Thoracic aorta (tissue), 2 donors: Measurements from ENCODE around the gene RAB34. TPM values are rescaled to one million over a fixed set of nuclear protein-coding genes. Genes with fewer than 3 reads are reported as not detected.

Experiments used
- ATAC-seq: fragments of 150-250 bp; one replicate; pipeline ENCODE4 v1.8.0; 2017; ENCODE audit warnings: low read depth; ENCODE audit not compliant: insufficient number of reproducible peaks, low FRiP score
- DNase-seq: peaks from one replicate; pipeline ENCODE4 v3.0.0-alpha.2; 2020; ENCODE audit warnings: low spot score
- H3K27ac ChIP-seq, 2 donors: fragments of 200-600 bp; sonication (generic); 1 replicate in 1 of 2; 2 replicates in 1 of 2; pipeline ENCODE4 v1.5.1; 2016; ENCODE audit warnings: mild to moderate bottlenecking in 2 of 2, moderate library complexity in 2 of 2
- H3K27me3 ChIP-seq: fragments of 200-600 bp; sonication (generic); replicated peaks from 2 replicates; pipeline ENCODE4 v1.6.0; 2016; ENCODE audit warnings: mild to moderate bottlenecking; ENCODE audit not compliant: insufficient read depth
- H3K36me3 ChIP-seq: fragments of 200-600 bp; sonication (generic); one replicate; pipeline ENCODE4 v1.5.1; 2016
- H3K4me1 ChIP-seq, 2 donors: fragments of 200-600 bp; sonication (generic); 1 replicate in 1 of 2; 2 replicates in 1 of 2; pipeline versions ENCODE4 v1.5.1 to v1.6.0; 2016; ENCODE audit warnings: low read depth in 2 of 2, mild to moderate bottlenecking in 1 of 2; ENCODE audit not compliant: control insufficient read depth in 1 of 2
- H3K4me3 ChIP-seq: fragments of 200-600 bp; sonication (generic); 2 replicates; pipeline ENCODE4 v1.5.1; 2016; ENCODE audit warnings: mild to moderate bottlenecking
- H3K9me3 ChIP-seq: fragments of 200-600 bp; sonication (generic); 2 replicates; pipeline ENCODE4 v1.5.1; 2016
- total RNA-seq, 2 donors: library from RNA; depleted of rRNA; stranded (reverse); fragments of >200 nt; gene quantifications; one replicate each; pipeline versions ENCODE4 v1.1.0 to v1.2.3, GENCODE V29; 2016
- TF ChIP-seq, protein P1 (sequence below): fragments of 200-600 bp; sonication (generic); IDR thresholded peaks from one replicate; pipeline ENCODE4 v1.5.1; 2019; ENCODE audit warnings: antibody characterized with exemption

The RAB34 gene
- total RNA-seq, 2 donors from 2014 or later, result 288 to 381 TPM

DNA sequence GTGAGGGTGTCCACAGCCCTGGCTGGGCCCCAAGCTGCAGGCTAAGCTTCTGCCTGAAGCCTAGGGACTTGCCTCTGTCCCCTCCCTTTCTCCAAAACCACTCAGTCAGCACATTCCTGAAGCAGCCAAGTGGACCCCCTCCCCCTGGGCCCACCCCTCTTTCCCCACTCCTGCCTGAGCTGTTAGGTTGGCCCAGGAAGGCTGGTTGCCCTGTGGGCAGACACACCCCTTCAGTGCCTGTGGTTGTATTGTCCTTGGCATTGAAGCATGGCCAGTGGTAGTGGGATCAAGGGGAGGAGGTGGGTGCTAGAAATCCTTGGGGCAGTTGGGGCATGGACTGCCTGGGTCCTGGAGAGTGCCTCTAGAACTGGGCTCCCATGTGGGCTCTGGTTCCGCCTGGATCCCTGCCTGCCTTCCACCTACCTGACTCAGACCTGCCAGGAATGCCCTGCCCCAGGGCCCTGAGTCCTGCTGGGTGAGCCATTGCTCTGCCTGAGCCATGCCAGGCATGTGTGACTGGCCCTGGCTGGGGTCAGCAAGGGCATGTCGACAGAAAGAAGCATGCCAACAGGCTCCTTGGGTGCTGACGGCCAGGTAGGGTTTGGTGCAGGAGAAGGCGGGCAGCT, 28.2 kb upstream of the RAB34 start:
- ATAC-seq (no peak), DNase-seq (no peak)
- Histone ChIP-seq H3K27ac (peak overlapping the region; percentile 83 to 86), H3K27me3 (no peaks in the 10 kb centered on the region), H3K4me1 (peaks cover 23 to 50% of the 10 kb centered on the region in 2 donors), H3K4me3 (peak overlapping the region; percentile 88), H3K9me3 (no peaks in the 10 kb centered on the region), H3K36me3 (peaks cover 6% of the 10 kb centered on the region)
- TF ChIP-seq, protein P1, sequence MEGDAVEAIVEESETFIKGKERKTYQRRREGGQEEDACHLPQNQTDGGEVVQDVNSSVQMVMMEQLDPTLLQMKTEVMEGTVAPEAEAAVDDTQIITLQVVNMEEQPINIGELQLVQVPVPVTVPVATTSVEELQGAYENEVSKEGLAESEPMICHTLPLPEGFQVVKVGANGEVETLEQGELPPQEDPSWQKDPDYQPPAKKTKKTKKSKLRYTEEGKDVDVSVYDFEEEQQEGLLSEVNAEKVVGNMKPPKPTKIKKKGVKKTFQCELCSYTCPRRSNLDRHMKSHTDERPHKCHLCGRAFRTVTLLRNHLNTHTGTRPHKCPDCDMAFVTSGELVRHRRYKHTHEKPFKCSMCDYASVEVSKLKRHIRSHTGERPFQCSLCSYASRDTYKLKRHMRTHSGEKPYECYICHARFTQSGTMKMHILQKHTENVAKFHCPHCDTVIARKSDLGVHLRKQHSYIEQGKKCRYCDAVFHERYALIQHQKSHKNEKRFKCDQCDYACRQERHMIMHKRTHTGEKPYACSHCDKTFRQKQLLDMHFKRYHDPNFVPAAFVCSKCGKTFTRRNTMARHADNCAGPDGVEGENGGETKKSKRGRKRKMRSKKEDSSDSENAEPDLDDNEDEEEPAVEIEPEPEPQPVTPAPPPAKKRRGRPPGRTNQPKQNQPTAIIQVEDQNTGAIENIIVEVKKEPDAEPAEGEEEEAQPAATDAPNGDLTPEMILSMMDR, result no peak

DNA sequence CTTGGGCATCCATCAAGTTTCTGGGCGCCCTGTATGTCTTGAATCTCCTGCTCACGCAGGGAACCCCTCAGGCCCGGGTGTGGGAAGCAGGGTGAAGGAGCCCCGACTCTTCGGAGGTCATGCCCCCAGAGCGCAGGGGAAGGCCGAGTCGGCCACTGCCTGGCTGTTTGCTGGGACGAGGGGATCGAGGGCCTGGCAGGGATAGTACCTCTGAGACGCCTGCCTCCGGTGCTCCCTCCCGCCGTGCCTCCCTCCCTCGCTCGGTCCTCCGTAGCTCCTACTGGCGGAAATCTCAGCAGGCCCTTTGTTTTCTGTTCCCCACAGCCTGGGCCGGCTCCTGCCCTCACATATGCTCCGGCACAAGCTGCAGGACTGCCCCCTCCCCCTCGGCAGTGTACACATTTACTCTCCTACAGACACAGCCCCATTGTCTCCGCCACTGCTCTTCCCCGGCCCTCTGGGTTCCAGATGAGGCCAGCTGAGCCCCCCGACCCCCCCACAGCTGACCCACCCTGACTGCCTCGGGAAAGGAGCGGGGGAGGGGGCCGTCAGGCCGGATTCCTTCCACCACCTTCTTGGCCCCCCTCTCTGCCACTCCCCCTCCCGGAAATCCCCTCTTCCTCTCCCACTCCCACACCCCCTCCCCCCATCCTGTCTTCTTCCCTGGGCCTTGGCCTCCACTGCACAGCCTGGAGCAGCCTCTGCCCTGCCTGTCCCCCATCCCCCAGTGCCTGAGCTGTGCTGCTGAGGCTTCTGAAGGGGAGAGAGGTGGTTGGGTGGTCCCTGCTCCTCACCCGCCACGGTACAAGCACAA, 27.5 kb upstream of the RAB34 start:
- ATAC-seq (no peak), DNase-seq (no peak)
- TF ChIP-seq, protein P1, result no peak

DNA sequence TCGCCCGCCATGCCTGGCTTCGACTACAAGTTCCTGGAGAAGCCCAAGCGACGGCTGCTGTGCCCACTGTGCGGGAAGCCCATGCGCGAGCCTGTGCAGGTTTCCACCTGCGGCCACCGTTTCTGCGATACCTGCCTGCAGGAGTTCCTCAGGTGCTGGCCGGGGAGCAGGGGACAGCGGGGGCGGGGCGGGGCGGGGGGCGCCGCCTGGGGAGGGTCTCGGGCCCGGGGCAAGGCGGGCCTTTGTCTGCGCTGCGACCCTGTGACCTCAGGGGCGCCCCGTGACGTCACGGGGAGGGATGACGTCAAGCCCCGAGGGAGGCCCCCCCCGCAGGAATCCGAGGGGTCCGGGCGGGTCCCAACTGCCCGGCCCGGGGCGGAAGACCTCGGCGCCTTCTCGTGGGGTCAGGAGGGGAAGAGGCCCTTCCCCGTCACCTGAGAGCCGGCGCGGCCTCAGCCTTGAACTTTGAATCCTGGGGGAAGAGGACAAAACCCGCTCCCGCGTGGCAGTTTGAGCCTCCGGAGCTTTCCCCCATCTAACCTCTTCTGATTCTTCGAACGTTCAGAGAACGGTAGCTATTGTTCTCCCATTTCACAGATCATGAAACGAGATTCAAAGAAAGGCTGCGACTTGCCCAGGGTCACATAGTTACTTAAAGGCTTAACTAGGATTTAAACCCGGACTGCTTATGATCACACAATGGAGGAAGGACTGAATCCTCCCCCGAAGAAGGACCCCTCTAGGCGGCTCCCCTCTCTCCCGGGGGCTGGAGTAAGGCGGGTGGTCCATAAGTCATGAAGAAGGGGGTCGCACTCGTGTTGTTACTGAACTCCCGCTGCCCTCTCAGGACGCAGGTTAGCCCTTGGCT, 26.7 kb upstream of the RAB34 start:
- H3K4me1 ChIP-seq, result peaks cover 23 to 47% of the 10 kb centered on the region in 2 donors
- ATAC-seq, result no peak
- peak overlapping the region; percentile 83 to 86 for H3K27ac ChIP-seq

More for the DNA sequence above, 27.5 kb upstream of the RAB34 start:
- Histone ChIP-seq H3K27ac (peak overlapping the region; percentile 83 to 86), H3K27me3 (no peaks in the 10 kb centered on the region), H3K4me3 (peak overlapping the region; percentile 88), H3K36me3 (peaks cover 6% of the 10 kb centered on the region), H3K9me3 (no peaks in the 10 kb centered on the region), H3K4me1 (peaks cover 23 to 50% of the 10 kb centered on the region in 2 donors)

DNA sequence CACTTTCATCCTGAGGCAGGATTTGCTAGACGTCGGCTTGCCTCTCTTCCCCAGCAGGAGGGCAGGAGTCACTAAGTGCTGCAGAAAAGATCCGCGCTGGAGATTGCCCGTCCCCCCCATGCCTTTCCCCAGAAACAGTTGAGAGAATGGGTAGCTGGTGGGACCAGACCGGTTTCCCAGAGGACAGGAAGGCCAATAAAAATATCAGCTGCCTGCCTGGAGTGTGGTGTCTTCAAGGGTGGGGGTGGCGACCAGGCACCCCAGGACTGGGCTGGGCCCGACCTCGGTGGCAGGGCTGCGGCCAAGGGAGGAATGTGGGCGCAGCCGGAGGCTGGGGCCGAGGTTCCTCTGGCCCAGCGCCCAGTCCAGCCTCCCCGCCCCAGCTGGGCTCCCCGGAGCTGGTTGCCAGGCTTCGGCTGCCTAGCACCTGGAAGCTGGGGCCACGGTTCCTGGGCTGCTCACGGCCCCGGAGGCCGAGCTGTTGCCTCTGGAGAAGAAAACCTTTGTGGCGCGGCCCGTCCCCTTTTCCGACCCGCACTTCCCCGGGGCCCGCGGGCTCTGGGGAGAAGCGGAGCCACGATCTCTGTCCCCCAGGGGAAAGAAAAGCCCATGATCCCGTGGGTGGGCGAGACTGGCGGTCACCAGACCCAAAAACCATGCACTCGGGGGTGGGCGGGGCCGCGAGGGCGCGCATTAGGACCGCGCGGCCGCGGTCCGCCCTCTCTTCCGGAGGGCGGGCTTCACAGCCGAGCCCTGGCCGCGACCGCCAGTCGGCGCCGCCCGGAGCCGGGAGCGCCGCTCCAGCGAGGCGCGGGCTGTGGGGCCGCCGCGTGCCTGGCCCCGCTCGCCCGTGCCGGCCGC, 25.8 kb upstream of the RAB34 start, which contains the start of gene TRAF4:
TRAF4 (plus strand) TSS at position 769 of the 861 bp plus-strand sequence. CDS start 102 bp downstream, outside the sequence.
- peaks cover 23 to 47% of the 10 kb centered on the region in 2 donors for H3K4me1 ChIP-seq
- H3K9me3 ChIP-seq, result no peaks in the 10 kb centered on the region
- TF ChIP-seq, protein P1, result no peak
- no peaks in the 10 kb centered on the region for H3K27me3 ChIP-seq
- H3K4me3 ChIP-seq, result peak within 1 kb of the TSS; percentile 88
- H3K27ac ChIP-seq, result peak within 1 kb of the TSS; percentile 86 to 93
- peak; percentile 56 for ATAC-seq
- DNase-seq, result no peak
- H3K36me3 ChIP-seq, result peaks cover 1% of the 10 kb centered on the region

More for the DNA sequence above, 26.7 kb upstream of the RAB34 start:
- Histone ChIP-seq H3K4me3 (peak overlapping the region; percentile 88), H3K9me3 (no peaks in the 10 kb centered on the region), H3K36me3 (peaks cover 6% of the 10 kb centered on the region), H3K27me3 (no peaks in the 10 kb centered on the region)
- no peak for DNase-seq
- TF ChIP-seq, protein P1, result no peak
